HepG2 (cell line): ENCODE data around the gene FCHSD1. TPM values are rescaled to one million over a fixed set of nuclear protein-coding genes. Genes with fewer than 3 reads are reported as not detected.

ENCODE experiments used
- ATAC-seq: fragments of 200-7000 bp; cut with Tn5 transposase; 3 replicates; pipeline ENCODE4 v1.9.1; 2020; ENCODE audit warnings: mild to moderate bottlenecking, moderate library complexity
- BruUV-seq: library from RNA; stranded (reverse); fragments of 400-500 nt; replicated peaks from 2 replicates; lab custom pipeline; 2021; lab: Mats Ljungman, UMichigan
- CTCF ChIA-PET: fragments of 300-600 bp; formaldehyde crosslinking; extraction: SDS; loops from one replicate; lab custom pipeline; 2021; ENCODE audit warnings: low total read pairs, inconsistent platforms, low intra/inter-chr PET ratio; lab: Yijun Ruan, JAX
- POLR2A ChIA-PET: fragments of 350-600 bp; sonication (Branson Sonifier 250); formaldehyde crosslinking; loops from one replicate; lab custom pipeline; 2020; ENCODE audit warnings: antibody characterized with exemption, inconsistent platforms; lab: Yijun Ruan, JAX
- DNase-seq: peaks from one replicate; pipeline ENCODE4 v3.0.0-alpha.2; 2015; ENCODE audit warnings: low spot score
- FAIRE-seq: peaks from 3 replicates; lab custom pipeline; 2011; peaks lifted over from hg19 to GRCh38; lab: Jason Lieb, UNC
- H2AFZ ChIP-seq: one replicate; pipeline ENCODE4 v1.6.1; 2011; ENCODE audit warnings: low read length, inconsistent platforms
- H3K27ac ChIP-seq: fragments of 300-600 bp; 3 replicates; pipeline ENCODE4 v1.8.0; 2011; ENCODE audit warnings: mixed run types, mild to moderate bottlenecking, mixed read lengths, low read length, inconsistent platforms; ENCODE audit not compliant: insufficient read depth; ENCODE audit errors: extremely low read length
- H3K27me3 ChIP-seq, 2 experiments: fragments of 200-600 bp in 1 of 2; 2 replicates in 1 of 2; 3 replicates in 1 of 2; pipeline versions ENCODE4 v1.6.0 to v1.8.0; 2011; ENCODE audit warnings: low read length in 2 of 2, mild to moderate bottlenecking in 2 of 2, moderate library complexity in 2 of 2, inconsistent platforms in 1 of 2; ENCODE audit not compliant: insufficient read depth in 2 of 2, control insufficient read depth in 1 of 2
- H3K36me3 ChIP-seq, 2 experiments: fragments of 200-600 bp in 1 of 2; replicated peaks in 1 of 2; 2 replicates in 1 of 2; 3 replicates in 1 of 2; pipeline versions ENCODE4 v1.5.1 to v1.8.0; 2011; ENCODE audit warnings: low read length in 2 of 2, inconsistent platforms in 1 of 2; ENCODE audit not compliant: insufficient read depth in 2 of 2, control insufficient read depth in 1 of 2
- H3K4me1 ChIP-seq: 2 replicates; pipeline ENCODE4 v1.5.1; 2012; ENCODE audit warnings: low read length, inconsistent platforms; ENCODE audit not compliant: insufficient read depth
- H3K4me2 ChIP-seq: 2 replicates; pipeline ENCODE4 v1.6.0; 2011; ENCODE audit warnings: low read depth, low read length, inconsistent platforms
- H3K4me3 ChIP-seq, 3 experiments: fragments of 200-600 bp in 1 of 3; sonication (generic), shearing (Covaris generic) in 1 of 3; replicated peaks in 1 of 3; 2 replicates each; pipeline ENCODE4 v1.5.1; 2011 to 2016; ENCODE audit warnings: low read length in 3 of 3, inconsistent platforms in 2 of 3, low read depth in 2 of 3, mild to moderate bottlenecking in 2 of 3, control low read depth in 1 of 3, mixed read lengths in 1 of 3; ENCODE audit not compliant: insufficient read depth in 1 of 3
- H3K79me2 ChIP-seq: one replicate; pipeline ENCODE4 v1.6.1; 2011; ENCODE audit warnings: low read length, inconsistent platforms; ENCODE audit not compliant: insufficient read depth
- H3K9ac ChIP-seq: 2 replicates; pipeline ENCODE4 v1.6.0; 2011; ENCODE audit warnings: mild to moderate bottlenecking, low read depth, low read length, inconsistent platforms; ENCODE audit not compliant: insufficient read depth
- H3K9me3 ChIP-seq: 2 replicates; pipeline ENCODE4 v1.5.1; 2012; ENCODE audit warnings: mild to moderate bottlenecking, low read length
- H4K20me1 ChIP-seq: 2 replicates; pipeline ENCODE4 v1.6.0; 2011; ENCODE audit warnings: inconsistent platforms, mild to moderate bottlenecking, low read length, moderate library complexity; ENCODE audit not compliant: insufficient read depth
- CSRNP2 ChIP-seq: sonication (generic); formaldehyde crosslinking; conservative IDR thresholded peaks from 2 replicates; pipeline ENCODE4 v1.8.0; 2022; ENCODE audit warnings: low read depth, missing genetic modification reagents
- GABPA ChIP-seq, 2 experiments: IDR thresholded peaks; 2 replicates each; pipeline ENCODE4 v1.6.1; 2011 to 2016; ENCODE audit warnings: low read depth in 2 of 2, low read length in 1 of 2, missing biosample characterization in 1 of 2, missing genetic modification characterization in 1 of 2
- HNF1B ChIP-seq: sonication (generic); formaldehyde crosslinking; IDR thresholded peaks from 2 replicates; pipeline ENCODE4 v1.5.1; 2020; ENCODE audit warnings: mild to moderate bottlenecking, moderate library complexity, missing genetic modification reagents
- KLF16 ChIP-seq, 2 experiments: sonication (generic) in 1 of 2; formaldehyde crosslinking in 1 of 2; IDR thresholded peaks; 2 replicates each; pipeline versions ENCODE4 v1.6.1 to v1.8.0; 2016 to 2023; ENCODE audit warnings: missing genetic modification reagents in 2 of 2, missing compliant biosample characterization in 1 of 2
- MIXL1 ChIP-seq: IDR thresholded peaks from 2 replicates; pipeline ENCODE4 v1.6.1; 2016
- SATB2 ChIP-seq: sonication (generic); formaldehyde crosslinking; IDR thresholded peaks from 2 replicates; pipeline ENCODE4 v1.5.0; 2020; ENCODE audit warnings: missing genetic modification reagents
- SMYD3 ChIP-seq: sonication (generic); formaldehyde crosslinking; IDR thresholded peaks from 2 replicates; pipeline ENCODE4 v1.8.1; 2023; ENCODE audit warnings: mild to moderate bottlenecking, missing genetic modification reagents
- SRSF9 ChIP-seq: fragments of 200-400 bp; formaldehyde crosslinking; IDR thresholded peaks from 2 replicates; pipeline ENCODE4 v1.6.1; 2018; ENCODE audit warnings: borderline replicate concordance, mild to moderate bottlenecking, low read depth, low read length; ENCODE audit not compliant: insufficient read depth, poor library complexity, severe bottlenecking
- ZC3H13 ChIP-seq: sonication (generic); formaldehyde crosslinking; IDR thresholded peaks from 2 replicates; pipeline ENCODE4 v1.8.1; 2023; ENCODE audit warnings: mild to moderate bottlenecking, missing genetic modification reagents, moderate library complexity
- ZNF383 ChIP-seq: sonication (generic); formaldehyde crosslinking; IDR thresholded peaks from 2 replicates; pipeline ENCODE4 v1.4.0; 2020; ENCODE audit warnings: missing genetic modification reagents, mild to moderate bottlenecking, borderline replicate concordance
- WGBS: methylation state at CpG from one replicate; pipeline ENCODE4 v1.1.6; 2017; ENCODE audit warnings: low lambda C conversion rate; 5-methylcytosine and 5-hydroxymethylcytosine counted together
- in situ Hi-C: cut with HindIII; loops from 2 replicates; pipeline ENCODE4 v1.10.0; 2017; ENCODE audit warnings: low pct_unique_long_range_greater_than_20kb; ENCODE audit not compliant: extremely low pct_ligation_motif_present
- intact Hi-C: fragments of 100-400 bp; cut with micrococcal nuclease; formaldehyde crosslinking; loops from one replicate; pipeline ENCODE4 v1.10.0; 2022; ENCODE audit not compliant: unreplicated experiment
- polyA plus RNA-seq, 8 experiments: library from polyadenylated mRNA; depleted of rRNA in 3 of 8; stranded (reverse) in 7 of 8; unstranded in 1 of 8; fragments of >200 nt; fragmentation: Illumina TruSeq in 4 of 8; extraction: Trizol in 4 of 8; gene quantifications; 2 replicates each; pipeline versions ENCODE4 v1.2.1 to v1.2.3, GENCODE V29; 2011 to 2016; ENCODE audit warnings: low read depth in 4 of 8, missing spikeins in 1 of 8, mixed read lengths in 1 of 8; ENCODE audit not compliant: insufficient read depth in 1 of 8
- total RNA-seq, 5 experiments: library from RNA; depleted of rRNA; stranded (reverse); fragments of >200 nt; fragmentation: Illumina TruSeq; extraction: Trizol; gene quantifications; 2 replicates each; pipeline ENCODE4 v1.2.3, GENCODE V29; 2016; ENCODE audit warnings: low read depth in 1 of 5
- TF ChIP-seq, protein P1 (sequence below): sonication (generic); formaldehyde crosslinking; IDR thresholded peaks from 2 replicates; pipeline ENCODE4 v1.4.0; 2020; ENCODE audit warnings: mild to moderate bottlenecking, missing genetic modification reagents
- TF ChIP-seq, protein P2 (sequence below): IDR thresholded peaks from 2 replicates; pipeline ENCODE4 v1.6.1; 2012; ENCODE audit warnings: low read length, improper control_type of control experiment

FCHSD1 gene
- total and polyA plus RNA-seq, 2 of the 13 experiments (the other 11 are each of a cell fraction or from before 2014, with no cell fraction given): 5.5 to 15.4 TPM

GRCh38 chr5:141609044-141609443, 42.2 kb downstream of the FCHSD1 start (continued):
- TF ChIP-seq, protein P1, sequence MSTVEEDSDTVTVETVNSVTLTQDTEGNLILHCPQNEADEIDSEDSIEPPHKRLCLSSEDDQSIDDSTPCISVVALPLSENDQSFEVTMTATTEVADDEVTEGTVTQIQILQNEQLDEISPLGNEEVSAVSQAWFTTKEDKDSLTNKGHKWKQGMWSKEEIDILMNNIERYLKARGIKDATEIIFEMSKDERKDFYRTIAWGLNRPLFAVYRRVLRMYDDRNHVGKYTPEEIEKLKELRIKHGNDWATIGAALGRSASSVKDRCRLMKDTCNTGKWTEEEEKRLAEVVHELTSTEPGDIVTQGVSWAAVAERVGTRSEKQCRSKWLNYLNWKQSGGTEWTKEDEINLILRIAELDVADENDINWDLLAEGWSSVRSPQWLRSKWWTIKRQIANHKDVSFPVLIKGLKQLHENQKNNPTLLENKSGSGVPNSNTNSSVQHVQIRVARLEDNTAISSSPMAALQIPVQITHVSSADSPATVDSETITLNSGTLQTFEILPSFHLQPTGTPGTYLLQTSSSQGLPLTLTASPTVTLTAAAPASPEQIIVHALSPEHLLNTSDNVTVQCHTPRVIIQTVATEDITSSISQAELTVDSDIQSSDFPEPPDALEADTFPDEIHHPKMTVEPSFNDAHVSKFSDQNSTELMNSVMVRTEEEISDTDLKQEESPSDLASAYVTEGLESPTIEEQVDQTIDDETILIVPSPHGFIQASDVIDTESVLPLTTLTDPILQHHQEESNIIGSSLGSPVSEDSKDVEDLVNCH (CRISPR knock-in tag): no peak
- TF ChIP-seq SMYD3: peak; percentile 20; the same call in 1 of the 2 replicates
- TF ChIP-seq, all 625 proteins: peak for 3

DNA sequence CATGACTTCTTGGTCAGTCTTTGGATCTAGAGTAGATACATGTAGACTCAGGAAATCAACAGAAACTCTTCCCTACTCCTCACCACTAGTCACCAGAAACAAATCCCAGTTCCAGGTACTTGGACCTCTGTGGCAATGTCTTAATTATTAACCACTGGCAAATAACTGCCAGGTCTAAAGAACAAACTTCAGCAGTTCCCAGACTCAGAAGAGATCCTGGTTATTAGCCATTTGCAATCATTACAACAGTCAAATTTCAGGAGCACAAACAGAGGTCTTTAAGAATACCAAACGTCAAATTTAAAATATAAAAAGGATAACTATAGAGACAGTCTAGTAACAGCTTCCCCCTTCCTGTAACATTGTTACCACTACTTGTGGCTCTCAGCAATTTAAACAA, 42.7 kb downstream of the FCHSD1 start:
- intact Hi-C loops: loop anchor here (1.0 kb wide), 1 partner anchor 11 kb away; no protein-coding TSS in a partner anchor
- H3K4me1 ChIP-seq: peaks cover 91% of the 10 kb centered on the region
- WGBS: 0% methylated on average over 1 of the region's 1 CpG
- peak; percentile 60 for FAIRE-seq
- BruUV-seq: no TSS peak
- peak overlapping the region; percentile 81 for H3K4me2 ChIP-seq
- in situ Hi-C loops: no loop called here
- H3K4me3 ChIP-seq: peak overlapping the region; percentile 24 to 49 (median 43); a peak in 5 of 6 replicates
- ChIA-PET CTCF (interaction anchor here (0.9 kb wide), 1 partner anchor 16 kb away, joined by 4 read pairs; no protein-coding TSS in a partner anchor), POLR2A (interaction anchor here (0.8 to 3.9 kb wide), 5 partner anchors 9 to 29 kb away, joined by 3 to 14 read pairs (median 5); partner anchors contain the start of genes DIAPH1, HDAC3 and RELL2)
- ATAC-seq: peak; percentile 97
- H3K27me3 ChIP-seq: no peaks in the 10 kb centered on the region
- peak overlapping the region; percentile 78 for H3K27ac ChIP-seq
- H3K79me2 ChIP-seq: peaks cover 92% of the 10 kb centered on the region
- H2AFZ ChIP-seq: no peak overlapping the region
- H4K20me1 ChIP-seq: no peaks in the 10 kb centered on the region; the same call in 1 of the 2 replicates
- H3K9me3 ChIP-seq: no peaks in the 10 kb centered on the region
- H3K36me3 ChIP-seq: no peaks in the 10 kb centered on the region
- peak overlapping the region; percentile 51 for H3K9ac ChIP-seq
- peak; percentile 83 for DNase-seq
- TF ChIP-seq MIXL1 (CRISPR knock-in tag) (peak; percentile 93), KLF16 (CRISPR knock-in tag; IDR thresholded peaks at IDR 0.05) (no peak), GABPA (IDR thresholded peaks at IDR 0.05; ENCODE audit: low read depth, low read length) (no peak), GABPA (CRISPR knock-in tag; IDR thresholded peaks at IDR 0.05; ENCODE audit: low read depth) (peak; percentile 24; the same call in 1 of the 2 replicates), ZC3H13 (CRISPR knock-in tag) (no peak), CSRNP2 (CRISPR knock-in tag) (no peak), ZNF383 (CRISPR knock-in tag) (no peak), SRSF9 (no peak), HNF1B (peak; percentile 76; the same call in 1 of the 2 replicates), SATB2 (CRISPR knock-in tag) (peak; percentile 56; the same call in 1 of the 2 replicates)
- TF ChIP-seq, protein P2, sequence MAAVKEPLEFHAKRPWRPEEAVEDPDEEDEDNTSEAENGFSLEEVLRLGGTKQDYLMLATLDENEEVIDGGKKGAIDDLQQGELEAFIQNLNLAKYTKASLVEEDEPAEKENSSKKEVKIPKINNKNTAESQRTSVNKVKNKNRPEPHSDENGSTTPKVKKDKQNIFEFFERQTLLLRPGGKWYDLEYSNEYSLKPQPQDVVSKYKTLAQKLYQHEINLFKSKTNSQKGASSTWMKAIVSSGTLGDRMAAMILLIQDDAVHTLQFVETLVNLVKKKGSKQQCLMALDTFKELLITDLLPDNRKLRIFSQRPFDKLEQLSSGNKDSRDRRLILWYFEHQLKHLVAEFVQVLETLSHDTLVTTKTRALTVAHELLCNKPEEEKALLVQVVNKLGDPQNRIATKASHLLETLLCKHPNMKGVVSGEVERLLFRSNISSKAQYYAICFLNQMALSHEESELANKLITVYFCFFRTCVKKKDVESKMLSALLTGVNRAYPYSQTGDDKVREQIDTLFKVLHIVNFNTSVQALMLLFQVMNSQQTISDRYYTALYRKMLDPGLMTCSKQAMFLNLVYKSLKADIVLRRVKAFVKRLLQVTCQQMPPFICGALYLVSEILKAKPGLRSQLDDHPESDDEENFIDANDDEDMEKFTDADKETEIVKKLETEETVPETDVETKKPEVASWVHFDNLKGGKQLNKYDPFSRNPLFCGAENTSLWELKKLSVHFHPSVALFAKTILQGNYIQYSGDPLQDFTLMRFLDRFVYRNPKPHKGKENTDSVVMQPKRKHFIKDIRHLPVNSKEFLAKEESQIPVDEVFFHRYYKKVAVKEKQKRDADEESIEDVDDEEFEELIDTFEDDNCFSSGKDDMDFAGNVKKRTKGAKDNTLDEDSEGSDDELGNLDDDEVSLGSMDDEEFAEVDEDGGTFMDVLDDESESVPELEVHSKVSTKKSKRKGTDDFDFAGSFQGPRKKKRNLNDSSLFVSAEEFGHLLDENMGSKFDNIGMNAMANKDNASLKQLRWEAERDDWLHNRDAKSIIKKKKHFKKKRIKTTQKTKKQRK: no peak
